Ovary (tissue), 9 donors: ENCODE data around the gene SLC39A3. TPM values are rescaled to one million over a fixed set of nuclear protein-coding genes. Genes with fewer than 3 reads are reported as not detected.

Experiments
- DNase-seq, 5 donors: peaks; one replicate each; pipeline ENCODE4 v3.0.0-alpha.2; 2019 to 2020
- H3K27ac ChIP-seq, 2 donors: fragments of 200-600 bp; one replicate each; pipeline versions ENCODE4 v1.5.1 to v1.8.0; 2019 to 2022
- H3K27me3 ChIP-seq: fragments of 200-600 bp; one replicate; pipeline ENCODE4 v1.8.0; 2022
- H3K36me3 ChIP-seq: fragments of 200-600 bp; sonication (generic); one replicate; pipeline ENCODE4 v1.5.1; 2019
- H3K4me1 ChIP-seq: one replicate; pipeline ENCODE4 v1.8.1; 2013; ENCODE audit warnings: mild to moderate bottlenecking, moderate library complexity; ENCODE audit not compliant: insufficient read depth
- H3K4me3 ChIP-seq: fragments of 200-600 bp; sonication (generic); one replicate; pipeline ENCODE4 v1.5.1; 2017
- H3K9me3 ChIP-seq, 2 donors: fragments of 200-600 bp in 1 of 2; sonication (generic) in 1 of 2; one replicate each; pipeline versions ENCODE4 v1.5.1 to v1.8.1; 2013 to 2019; ENCODE audit warnings: mild to moderate bottlenecking in 1 of 2, moderate library complexity in 1 of 2
- EP300 ChIP-seq: sonication (generic); formaldehyde crosslinking; IDR thresholded peaks from one replicate; pipeline ENCODE4 v1.6.1; 2017; ENCODE audit warnings: antibody characterized with exemption
- POLR2A ChIP-seq: fragments of 450-650 bp; IDR thresholded peaks from one replicate; pipeline ENCODE4 v1.6.1; 2017; ENCODE audit warnings: antibody characterized with exemption, mild to moderate bottlenecking, moderate library complexity
- whole genome bisulfite sequencing, 3 donors: extraction: QIAGEN DNeasy Blood & Tissue Kit in 1 of 3; methylation state at CpG; one replicate each; pipeline versions ENCODE4 v1.1.5 to v1.1.7; 2013 to 2017; 5-methylcytosine and 5-hydroxymethylcytosine counted together
- intact Hi-C, 4 donors: fragments of 100-400 bp; cut with DNase I; formaldehyde crosslinking; loops; one replicate each; pipeline versions ENCODE4 v1.11.0 to v1.15.1; 2022 to 2023
- polyA plus RNA-seq, 2 donors: library from polyadenylated mRNA; stranded (reverse); fragments of 200-250 nt in 1 of 2; fragments of 350-450 nt in 1 of 2; fragmentation: Illumina TruSeq in 1 of 2; extraction: RNeasy Lipid Tissue Mini Kit (QIAGEN cat#74804) in 1 of 2; gene quantifications; one replicate each; pipeline ENCODE4 v1.2.3, GENCODE V29; 2013 to 2014
- total RNA-seq, 7 donors: library from RNA; depleted of rRNA in 2 of 7; stranded (reverse); fragments of >200 nt in 2 of 7; fragmentation: NEBNext Ultra II Directional in 3 of 7; extraction: Animal tissue kit (Norgen Biotek cat#: 25700) in 3 of 7; gene quantifications; one replicate each; pipeline versions ENCODE4 v1.1.0 to v1.2.4, GENCODE V29; 2016 to 2023
- TF ChIP-seq, protein P1 (sequence below), 3 donors: fragments of 450-650 bp in 2 of 3; fragments of 200-600 bp in 1 of 3; IDR thresholded peaks; one replicate each; pipeline versions ENCODE4 v1.5.1 to v1.8.0; 2016 to 2022; ENCODE audit warnings: antibody characterized with exemption in 3 of 3, mild to moderate bottlenecking in 1 of 3
- donor health status: DM: no; HTN: no; CAD: no; lungs with moderate emphysema.
- donor health status: DM: no; HTN: no; CAD: no.
- donor health status: Bipolar disorder and iron deficiency.
- donor health status: DM: yes; HTN: yes; CAD: no.
- donor health status: DM: no; HTN: no; CAD: no.
- donor health status: DM: yes; HTN: yes; CAD: no.

The SLC39A3 gene
- total and polyA plus RNA-seq, 9 donors: 11.6 to 40.2 (median 18.2) TPM

DNA sequence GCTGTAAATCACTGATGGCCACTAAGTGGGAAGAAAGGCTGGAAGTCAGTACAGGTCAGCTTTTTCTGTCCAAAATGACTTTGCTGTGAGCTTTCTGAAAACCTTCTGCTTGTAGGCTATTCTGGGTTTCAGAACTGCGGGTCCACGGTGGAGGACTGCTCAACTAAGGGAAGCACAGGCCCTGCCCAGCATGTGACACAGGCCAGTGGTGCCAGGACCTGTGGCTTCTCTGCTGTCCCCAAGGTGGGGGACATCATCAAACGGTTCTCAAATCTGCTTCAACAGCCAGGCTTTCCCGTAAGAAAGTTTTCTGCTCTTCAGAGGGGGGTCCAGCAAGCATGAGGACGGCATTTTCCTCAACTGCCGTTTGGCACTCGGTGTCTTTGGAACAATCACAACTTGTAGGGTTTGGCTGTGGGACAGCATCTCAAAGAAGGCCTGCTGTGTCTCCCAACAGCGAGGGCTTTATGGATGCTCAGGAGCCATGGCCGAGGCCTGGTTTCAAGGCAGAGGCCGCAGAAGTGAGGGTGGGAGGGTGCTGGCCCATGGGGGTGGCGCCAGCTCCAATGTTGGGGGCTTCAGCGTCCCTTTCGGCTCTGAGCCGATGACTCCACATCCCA lies 39.4 kb upstream of the SLC39A3 start:
- 64 to 67% (median 67%) methylated on average over 14 of the region's 14 CpGs for WGBS, 3 donors
- H3K4me1 ChIP-seq: peaks cover 2% of the 10 kb centered on the region
- no peak overlapping the region for H3K27ac ChIP-seq
- no peak for DNase-seq
- intact Hi-C loops: no loop called here
- no peak overlapping the region for H3K4me3 ChIP-seq
- no peaks in the 10 kb centered on the region for H3K36me3 ChIP-seq
- no peaks in the 10 kb centered on the region for H3K9me3 ChIP-seq
- H3K27me3 ChIP-seq: no peaks in the 10 kb centered on the region
- TF ChIP-seq POLR2A (no peak), EP300 (no peak)
- TF ChIP-seq, protein P1, sequence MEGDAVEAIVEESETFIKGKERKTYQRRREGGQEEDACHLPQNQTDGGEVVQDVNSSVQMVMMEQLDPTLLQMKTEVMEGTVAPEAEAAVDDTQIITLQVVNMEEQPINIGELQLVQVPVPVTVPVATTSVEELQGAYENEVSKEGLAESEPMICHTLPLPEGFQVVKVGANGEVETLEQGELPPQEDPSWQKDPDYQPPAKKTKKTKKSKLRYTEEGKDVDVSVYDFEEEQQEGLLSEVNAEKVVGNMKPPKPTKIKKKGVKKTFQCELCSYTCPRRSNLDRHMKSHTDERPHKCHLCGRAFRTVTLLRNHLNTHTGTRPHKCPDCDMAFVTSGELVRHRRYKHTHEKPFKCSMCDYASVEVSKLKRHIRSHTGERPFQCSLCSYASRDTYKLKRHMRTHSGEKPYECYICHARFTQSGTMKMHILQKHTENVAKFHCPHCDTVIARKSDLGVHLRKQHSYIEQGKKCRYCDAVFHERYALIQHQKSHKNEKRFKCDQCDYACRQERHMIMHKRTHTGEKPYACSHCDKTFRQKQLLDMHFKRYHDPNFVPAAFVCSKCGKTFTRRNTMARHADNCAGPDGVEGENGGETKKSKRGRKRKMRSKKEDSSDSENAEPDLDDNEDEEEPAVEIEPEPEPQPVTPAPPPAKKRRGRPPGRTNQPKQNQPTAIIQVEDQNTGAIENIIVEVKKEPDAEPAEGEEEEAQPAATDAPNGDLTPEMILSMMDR (IDR thresholded peaks at IDR 0.05): no peak

DNA sequence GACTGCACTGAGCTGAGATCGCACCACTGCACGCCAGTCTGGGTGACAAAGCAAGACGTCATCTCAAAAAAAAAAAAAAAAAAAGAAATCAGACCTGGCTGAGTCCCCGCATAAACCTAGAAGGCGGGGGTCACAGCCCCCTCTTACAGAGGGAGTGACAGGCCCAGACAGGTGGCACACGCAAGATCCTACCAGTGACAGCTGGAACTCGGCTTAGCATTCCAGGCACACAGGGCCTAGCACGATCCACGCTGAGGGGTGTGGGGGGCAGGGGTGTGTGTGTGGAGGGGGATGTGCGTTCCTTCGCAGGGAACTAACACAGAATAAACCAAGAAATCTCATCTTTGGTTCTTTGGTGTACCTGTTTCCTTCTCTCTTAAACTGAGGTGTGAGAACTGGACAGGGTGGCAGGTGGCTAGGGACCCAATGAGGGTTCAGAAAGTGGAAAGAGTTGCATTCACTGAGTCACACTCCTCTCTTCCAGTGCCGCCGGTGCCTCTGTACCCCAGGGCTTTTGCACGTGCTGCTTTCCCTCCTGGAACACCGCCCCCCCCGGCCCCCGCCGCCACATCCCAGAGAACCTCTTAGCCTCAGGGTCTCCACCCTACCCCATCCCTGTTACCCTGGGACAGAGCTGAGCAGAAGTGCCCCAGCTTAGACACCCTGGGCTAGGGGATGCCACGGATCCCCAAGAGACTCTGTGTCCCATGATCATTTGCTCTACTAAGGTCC lies 38.3 kb upstream of the SLC39A3 start:
- H3K27me3 ChIP-seq: no peaks in the 10 kb centered on the region
- H3K4me1 ChIP-seq: peaks cover 2% of the 10 kb centered on the region
- intact Hi-C loops: no loop called here
- no peak overlapping the region for H3K4me3 ChIP-seq
- no peak for TF ChIP-seq POLR2A
- TF ChIP-seq, protein P1 (IDR thresholded peaks at IDR 0.05): no peak
- no peak for TF ChIP-seq EP300
- H3K36me3 ChIP-seq: no peaks in the 10 kb centered on the region
- WGBS, 3 donors: 83 to 88% (median 87%) methylated on average over 19 of the region's 19 CpGs
- no peak for DNase-seq
- H3K9me3 ChIP-seq: no peaks in the 10 kb centered on the region
- no peak overlapping the region for H3K27ac ChIP-seq

DNA sequence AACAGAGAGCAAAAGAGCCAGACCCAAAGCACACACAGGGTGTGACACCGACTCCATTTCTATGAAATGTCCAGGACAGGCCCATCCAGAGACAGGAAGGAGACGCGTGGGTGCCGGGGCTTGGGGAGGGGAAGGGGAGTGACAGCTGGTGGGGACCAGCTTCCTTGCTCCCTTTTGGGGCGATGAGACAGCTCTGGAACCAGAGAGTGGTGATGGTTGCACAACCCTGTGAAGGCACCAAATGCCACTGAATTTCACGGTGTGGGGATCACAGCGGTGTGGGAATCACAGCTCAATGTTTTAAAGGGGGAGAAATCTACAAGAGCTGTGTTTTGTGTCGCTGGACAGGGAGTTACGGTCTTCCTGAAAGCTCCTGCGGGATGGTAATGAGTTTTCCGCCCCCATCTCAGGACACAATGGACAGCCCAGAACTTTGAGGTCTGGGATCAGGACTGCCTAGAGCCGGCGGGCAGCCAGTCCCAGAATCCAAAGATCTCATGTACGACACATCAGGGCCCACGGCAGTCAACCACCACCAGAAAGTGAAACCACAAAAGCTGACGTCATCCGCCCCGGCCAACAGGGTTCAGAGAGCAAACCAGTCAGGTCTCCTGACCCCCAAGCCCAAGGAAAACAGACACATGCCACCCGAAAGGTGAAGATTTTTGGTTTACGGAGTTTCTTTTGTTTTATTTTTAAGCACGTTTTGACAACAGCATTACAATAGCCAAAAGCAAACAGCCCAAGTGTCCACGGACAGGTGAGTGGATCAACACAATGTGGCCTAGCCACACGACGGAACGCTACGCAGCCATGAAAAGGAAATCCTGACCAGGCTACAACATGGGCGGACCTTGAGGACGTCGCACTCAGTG lies 36.0 kb upstream of the SLC39A3 start:
- 74 to 79% (median 75%) methylated on average over 29 of the region's 29 CpGs for WGBS, 3 donors
- Histone ChIP-seq H3K36me3 (no peaks in the 10 kb centered on the region), H3K27ac (peak overlapping the region in 1 of 2 donors; percentile 42), H3K4me1 (peaks cover 2% of the 10 kb centered on the region), H3K9me3 (no peaks in the 10 kb centered on the region), H3K4me3 (no peak overlapping the region), H3K27me3 (no peaks in the 10 kb centered on the region)
- TF ChIP-seq, protein P1 (IDR thresholded peaks at IDR 0.05): no peak
- TF ChIP-seq POLR2A: no peak
- no peak for TF ChIP-seq EP300
- intact Hi-C loops: no loop called here
- peak in 1 of 5 donors; percentile 48 for DNase-seq

DNA sequence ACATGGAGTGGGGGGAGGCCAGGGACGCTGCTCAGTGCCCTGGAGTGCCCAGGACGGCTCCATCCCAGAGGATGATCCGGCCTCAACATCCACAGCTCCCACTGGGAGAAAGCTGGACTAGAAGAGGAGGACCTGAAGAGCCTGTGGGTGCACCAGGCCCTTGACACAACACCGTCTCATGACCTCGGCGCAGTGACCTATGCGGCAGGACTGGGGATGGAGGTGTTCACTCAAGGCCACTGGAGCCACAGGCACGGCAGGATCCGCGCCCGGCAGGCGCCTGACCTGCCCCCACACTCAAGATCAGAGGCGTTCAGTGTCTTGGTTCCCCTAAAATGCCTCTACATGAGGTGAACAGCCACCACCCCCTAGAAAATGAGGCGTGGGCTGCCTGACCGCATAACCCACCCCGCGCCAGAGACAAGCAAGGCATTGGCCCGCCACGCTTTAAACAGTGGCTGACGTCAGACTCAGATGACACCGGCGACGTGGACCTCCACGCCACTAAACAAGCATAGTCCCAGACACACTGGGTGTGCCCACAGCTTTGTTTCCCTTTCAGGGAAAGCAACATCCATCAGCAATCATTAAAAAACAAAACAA lies 35.2 kb upstream of the SLC39A3 start:
- Histone ChIP-seq H3K9me3 (no peaks in the 10 kb centered on the region), H3K27me3 (no peaks in the 10 kb centered on the region), H3K27ac (no peak overlapping the region), H3K4me1 (peaks cover 10% of the 10 kb centered on the region), H3K4me3 (no peak overlapping the region), H3K36me3 (no peaks in the 10 kb centered on the region)
- intact Hi-C loops: no loop called here
- DNase-seq: no peak
- WGBS, 3 donors: 73 to 82% (median 74%) methylated on average over 24 of the region's 24 CpGs
- TF ChIP-seq POLR2A (no peak), EP300 (no peak)
- TF ChIP-seq, protein P1 (IDR thresholded peaks at IDR 0.05): no peak
